ENCODE results near the gene RHBDL3. TPM values are rescaled to one million over a fixed set of nuclear protein-coding genes. Genes with fewer than 3 reads are reported as not detected.
A peak's percentile ranks its signal among the peaks of the same experiment; 100 is the strongest.
"Not testable (repeated sequence)": the region's sequence is repeated elsewhere in the genome, so short reads cannot be mapped to it uniquely, and the experiment has no call there.

Gene RHBDL3
- total RNA-seq, 1 donor, result 0.09 TPM

DNA sequence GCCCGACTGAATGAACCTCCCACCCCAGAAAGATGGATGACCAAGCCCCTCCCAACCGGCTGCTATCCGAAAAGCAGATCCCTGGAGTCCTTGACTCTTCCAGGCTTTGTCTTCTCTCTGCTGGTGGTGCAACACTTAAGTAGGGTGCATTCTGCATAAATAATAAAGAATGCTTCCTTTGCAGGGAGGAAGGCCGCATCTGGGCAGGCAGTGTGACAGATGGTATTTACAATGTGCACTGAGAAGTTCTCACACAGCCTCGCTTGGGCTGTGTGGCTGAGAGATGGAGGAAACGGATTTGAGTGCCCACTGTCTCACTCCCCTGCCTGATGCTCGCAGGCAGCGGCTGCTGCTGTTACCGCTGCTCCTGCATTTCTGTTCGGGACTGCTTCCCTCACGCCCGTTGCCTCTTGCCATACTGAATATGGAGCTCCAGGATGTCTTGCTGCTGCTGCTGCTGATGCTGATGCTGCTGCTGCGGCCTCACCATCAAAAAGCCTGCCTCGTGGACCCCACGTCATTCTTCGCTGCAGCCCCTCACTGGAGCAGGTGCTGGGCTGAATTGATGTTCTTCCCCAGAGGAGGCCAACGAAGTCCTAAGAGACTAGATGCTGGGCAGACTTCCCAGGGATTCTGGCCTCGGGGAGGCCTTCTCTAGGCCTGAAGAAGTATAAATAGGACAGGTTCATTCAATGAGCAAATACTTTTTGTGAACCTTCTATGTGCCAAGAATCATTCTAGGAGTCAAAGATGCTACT, 7.1 kb upstream of the RHBDL3 start:
- H3K4me3 ChIP-seq (ENCODE audit: low read depth, low read length), result no peak overlapping the region
- no peak for TF ChIP-seq CTCF (IDR thresholded peaks at IDR 0.05; ENCODE audit: insufficient read depth, low read length)
- no peak for DNase-seq (ENCODE audit: low read depth)

DNA sequence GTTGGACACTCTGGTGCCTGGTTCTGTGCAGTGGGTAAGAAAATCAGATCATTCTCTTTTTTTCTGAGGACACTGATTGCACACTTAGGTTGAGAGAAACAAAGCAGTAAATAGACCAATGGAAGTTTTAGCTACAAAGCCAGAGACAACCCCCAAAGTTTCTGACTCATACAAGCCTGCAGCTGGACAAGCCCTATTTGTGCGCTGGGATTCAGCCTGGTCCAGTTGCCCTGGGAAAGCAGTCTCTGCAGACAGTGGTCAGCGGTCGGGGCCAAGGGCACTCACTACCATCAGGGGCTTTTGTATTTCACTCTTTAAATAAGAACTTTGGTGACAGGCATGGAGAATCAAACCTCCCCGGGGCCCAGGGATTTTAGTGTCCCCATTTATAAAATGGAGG, 6.0 kb upstream of the RHBDL3 start:
- no peak for TF ChIP-seq CTCF (IDR thresholded peaks at IDR 0.05; ENCODE audit: insufficient read depth, low read length)
- no peak overlapping the region for H3K4me3 ChIP-seq (ENCODE audit: low read depth, low read length)

GRCh38 chr17:32261417-32261736, 4.3 kb upstream of the RHBDL3 start:
- H3K4me3 ChIP-seq (ENCODE audit: low read depth, low read length), result no peak overlapping the region
- TF ChIP-seq CTCF (IDR thresholded peaks at IDR 0.05; ENCODE audit: insufficient read depth, low read length), result no peak
- DNase-seq (ENCODE audit: low read depth), result no peak

More for the DNA sequence above, 6.0 kb upstream of the RHBDL3 start:
- DNase-seq (ENCODE audit: low read depth), result peak; percentile 63

GRCh38 chr17:32261936-32262510, 3.6 kb upstream of the RHBDL3 start:
- no peak overlapping the region for H3K4me3 ChIP-seq (ENCODE audit: low read depth, low read length)
- DNase-seq (ENCODE audit: low read depth), result no peak
- TF ChIP-seq CTCF (IDR thresholded peaks at IDR 0.05; ENCODE audit: insufficient read depth, low read length), result no peak

GRCh38 chr17:32263515-32263914, 2.1 kb upstream of the RHBDL3 start:
- H3K4me3 ChIP-seq (ENCODE audit: low read depth, low read length); DNase-seq (ENCODE audit: low read depth): not testable (repeated sequence)

DNA sequence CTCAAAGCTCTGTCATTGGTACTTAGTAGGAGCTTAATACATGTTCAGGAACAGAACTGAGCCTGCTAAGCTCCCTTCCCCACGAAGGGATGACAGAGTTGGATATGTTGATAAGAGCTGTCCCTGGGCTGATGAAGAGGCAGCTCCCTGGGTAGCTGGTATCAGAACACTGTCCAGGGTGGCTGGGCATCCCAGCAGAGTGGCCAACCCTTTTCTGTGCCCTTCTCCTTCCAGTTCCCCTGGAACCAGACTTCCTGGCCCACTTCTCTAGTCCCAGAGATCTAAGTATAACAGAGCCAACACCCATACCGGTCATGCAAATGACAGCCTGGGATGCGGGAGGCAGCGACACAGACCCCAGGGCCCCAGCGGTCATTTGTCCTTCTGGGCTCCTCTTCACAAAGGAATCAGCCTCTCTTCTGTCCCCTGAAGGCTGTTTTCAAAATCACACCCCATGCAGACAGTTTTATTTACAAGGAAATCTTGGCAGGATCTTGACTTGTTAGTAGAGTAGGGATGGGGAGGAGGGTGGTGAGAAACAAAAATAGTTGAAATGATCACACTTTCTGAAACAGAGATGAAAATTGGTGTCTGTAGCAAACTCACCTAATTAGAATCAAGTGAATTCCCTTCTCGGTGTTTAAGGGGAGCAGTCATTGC, 1.4 kb upstream of the RHBDL3 start:
- no peak for DNase-seq (ENCODE audit: low read depth)
- peak; percentile 23 for TF ChIP-seq CTCF (IDR thresholded peaks at IDR 0.05; ENCODE audit: insufficient read depth, low read length)
- no peak overlapping the region for H3K4me3 ChIP-seq (ENCODE audit: low read depth, low read length)

DNA sequence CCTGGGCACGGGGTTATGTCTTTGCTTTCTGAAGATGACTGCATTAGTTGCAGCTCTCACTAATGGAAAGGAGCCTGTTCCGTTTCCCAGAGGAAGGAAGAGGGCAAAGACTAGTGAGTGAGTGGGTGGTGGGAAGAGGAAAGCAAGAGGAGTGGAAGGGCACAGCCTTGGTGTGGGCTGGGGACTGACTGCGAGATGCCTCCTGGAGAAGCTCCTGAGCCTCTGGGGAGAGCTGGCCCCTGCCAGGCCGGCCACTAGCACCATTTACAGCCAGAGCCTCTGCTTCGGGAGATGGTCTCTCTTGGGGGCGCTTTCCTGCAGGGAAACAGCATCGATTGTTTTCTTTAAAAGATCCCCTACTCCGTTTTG, 825 bp upstream of the RHBDL3 start:
- DNase-seq (ENCODE audit: low read depth), result no peak
- TF ChIP-seq CTCF (IDR thresholded peaks at IDR 0.05; ENCODE audit: insufficient read depth, low read length), result no peak
- no peak overlapping the region for H3K4me3 ChIP-seq (ENCODE audit: low read depth, low read length)
